GM10248 (cell line): ENCODE results near the gene EGFR.

ENCODE experiments used
- CTCF ChIA-PET: fragments of 300-600 bp; sonication (Branson Sonifier 250); formaldehyde crosslinking; extraction: SDS; loops from one replicate; lab custom pipeline; 2021; ENCODE audit warnings: antibody characterized with exemption; lab: Yijun Ruan, JAX
- POLR2A ChIA-PET: fragments of 350-650 bp; sonication (Branson Sonifier 250); formaldehyde crosslinking; extraction: SDS; loops from one replicate; lab custom pipeline; 2020; ENCODE audit warnings: antibody characterized with exemption; lab: Yijun Ruan, JAX
- DNase-seq: peaks from one replicate; pipeline ENCODE4 v3.0.0; 2012; ENCODE audit errors: extremely low spot score
- CTCF ChIP-seq: IDR thresholded peaks from 2 replicates; pipeline ENCODE4 v1.5.1; 2012; ENCODE audit warnings: mild to moderate bottlenecking, low read depth; ENCODE audit errors: extremely low read depth, missing control alignments, control extremely low read depth

EGFR gene

GRCh38 chr7:55056577-55057480, 38.0 kb downstream of the EGFR start:
- POLR2A ChIA-PET: no interaction called here
- no peak for TF ChIP-seq CTCF
- CTCF ChIA-PET: interaction anchor here (1.5 kb wide), 1 partner anchor 18 kb away, joined by 3 read pairs; no protein-coding TSS in a partner anchor
- DNase-seq: no peak

GRCh38 chr7:55058314-55058713, 39.5 kb downstream of the EGFR start:
- no peak for DNase-seq
- CTCF ChIA-PET: interaction anchor here (1.5 kb wide), 1 partner anchor 17 kb away, joined by 3 read pairs; no protein-coding TSS in a partner anchor
- POLR2A ChIA-PET: no interaction called here
- no peak for TF ChIP-seq CTCF

- no peak for DNase-seq
- ChIA-PET POLR2A (no interaction called here), CTCF (interaction anchor here (1.4 kb wide), 1 partner anchor 9 kb away, joined by 4 read pairs; no protein-coding TSS in a partner anchor)
- TF ChIP-seq CTCF: no peak
These were observed 40.2 kb downstream of the EGFR start for GRCh38 chr7:55059021-55059420.

GRCh38 chr7:55060085-55060484, 41.3 kb downstream of the EGFR start:
- CTCF ChIA-PET: interaction anchor here (1.4 kb wide), 1 partner anchor 10 kb away, joined by 4 read pairs; no protein-coding TSS in a partner anchor
- POLR2A ChIA-PET: no interaction called here
- no peak for TF ChIP-seq CTCF
- DNase-seq: no peak

GRCh38 chr7:55060636-55061022, 41.8 kb downstream of the EGFR start:
- TF ChIP-seq CTCF: no peak
- CTCF ChIA-PET: interaction anchor here (1.5 kb wide), 1 partner anchor 15 kb away, joined by 4 read pairs; no protein-coding TSS in a partner anchor
- POLR2A ChIA-PET: no interaction called here
- no peak for DNase-seq

- CTCF ChIA-PET: interaction anchor here (1.1 to 1.5 kb wide), 2 partner anchors 8 to 14 kb away, joined by 4 read pairs; no protein-coding TSS in a partner anchor
- TF ChIP-seq CTCF: no peak
- DNase-seq: no peak
- POLR2A ChIA-PET: no interaction called here
These were observed 43.1 kb downstream of the EGFR start for GRCh38 chr7:55061726-55062499.
